Measurements from ENCODE around the gene PDK2.

DNA sequence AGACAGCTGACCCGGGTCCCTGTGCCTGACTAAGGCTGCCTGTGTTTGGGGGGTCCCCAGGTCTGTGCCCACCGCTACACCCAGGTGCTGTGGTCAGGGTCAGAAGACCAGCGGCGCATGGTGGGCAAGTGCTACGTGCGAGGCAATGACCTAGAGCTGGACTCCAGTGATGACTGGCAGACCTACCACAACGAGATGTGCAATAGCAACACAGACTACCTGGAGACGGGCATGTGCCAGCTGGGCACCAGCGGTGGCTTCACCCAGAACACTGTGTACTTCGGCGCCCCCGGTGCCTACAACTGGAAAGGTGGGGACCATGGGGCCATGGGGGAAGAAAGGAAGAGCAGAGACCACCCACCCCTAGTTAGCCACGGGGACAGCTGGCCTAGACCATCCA, 27.2 kb upstream of the PDK2 start:
- no peak for TF ChIP-seq POLR2A (IDR thresholded peaks at IDR 0.05)
- no peak for TF ChIP-seq CTCF (IDR thresholded peaks at IDR 0.05)
- TF ChIP-seq EP300 (IDR thresholded peaks at IDR 0.05) = no peak
